Smooth muscle cell (in vitro differentiated cells): ENCODE results near the gene SRPK2. TPM values are rescaled to one million over a fixed set of nuclear protein-coding genes. Genes with fewer than 3 reads are reported as not detected.

ENCODE experiments used
- DNase-seq: peaks from one replicate; lab custom pipeline; 2025; ENCODE audit not compliant: unreplicated experiment; lab: John Stamatoyannopoulos, UW
- H2AFZ ChIP-seq: fragments of 200-600 bp; sonication (generic); 2 replicates; pipeline ENCODE4 v1.6.0; 2016; ENCODE audit warnings: antibody characterized with exemption, low read depth, mild to moderate bottlenecking
- H3F3A ChIP-seq: fragments of 200-600 bp; sonication (generic); 2 replicates; pipeline ENCODE4 v1.6.0; 2017; ENCODE audit warnings: antibody characterized with exemption, low read depth
- H3K27ac ChIP-seq: fragments of 200-600 bp; sonication (generic); 2 replicates; pipeline ENCODE4 v1.5.1; 2016; ENCODE audit warnings: low read depth, mild to moderate bottlenecking
- H3K27me3 ChIP-seq: fragments of 200-600 bp; sonication (generic); 2 replicates; pipeline ENCODE4 v1.6.1; 2016; ENCODE audit warnings: low read depth, mild to moderate bottlenecking
- H3K36me3 ChIP-seq: fragments of 200-600 bp; sonication (generic); 2 replicates; pipeline ENCODE4 v1.5.1; 2016; ENCODE audit warnings: low read depth
- H3K4me1 ChIP-seq: fragments of 200-600 bp; sonication (generic); 2 replicates; pipeline ENCODE4 v1.5.1; 2016; ENCODE audit warnings: low read depth
- H3K4me2 ChIP-seq: fragments of 200-600 bp; sonication (generic); 2 replicates; pipeline ENCODE4 v1.6.0; 2016; ENCODE audit warnings: mild to moderate bottlenecking
- H3K4me3 ChIP-seq: fragments of 200-600 bp; sonication (generic); 2 replicates; pipeline ENCODE4 v1.5.1; 2016; ENCODE audit warnings: mild to moderate bottlenecking
- H3K79me2 ChIP-seq: fragments of 200-600 bp; sonication (generic); 2 replicates; pipeline ENCODE4 v1.6.0; 2016; ENCODE audit warnings: low read depth, mild to moderate bottlenecking
- H3K9ac ChIP-seq: fragments of 200-600 bp; sonication (generic); 2 replicates; pipeline ENCODE4 v1.6.0; 2016; ENCODE audit warnings: low read depth
- H3K9me3 ChIP-seq: fragments of 200-600 bp; sonication (generic); replicated peaks from 2 replicates; pipeline ENCODE4 v1.5.1; 2016; ENCODE audit warnings: low read depth
- H4K20me1 ChIP-seq: fragments of 200-600 bp; sonication (generic); 2 replicates; pipeline ENCODE4 v1.6.0; 2016; ENCODE audit warnings: low read depth
- WGBS: methylation state at CpG from one replicate; pipeline ENCODE4 v1.1.7; 2016; ENCODE audit warnings: low lambda C conversion rate; 5-methylcytosine and 5-hydroxymethylcytosine counted together
- polyA plus RNA-seq: library from polyadenylated mRNA; unstranded; fragments of >200 nt; fragmentation: Nextera tagmentation; extraction: Ambion mirVana; gene quantifications from 2 replicates; pipeline ENCODE4 v1.2.1, GENCODE V29; 2016
- total RNA-seq: library from RNA; depleted of rRNA; stranded (reverse); fragments of >200 nt; gene quantifications from 2 replicates; pipeline ENCODE4 v1.2.3, GENCODE V29; 2014
- TF ChIP-seq, protein P1 (sequence below): fragments of 200-600 bp; sonication (generic); IDR thresholded peaks from 2 replicates; pipeline ENCODE4 v1.5.1; 2017; ENCODE audit warnings: borderline replicate concordance, mild to moderate bottlenecking, antibody characterized with exemption; ENCODE audit not compliant: insufficient read depth, poor library complexity, severe bottlenecking

SRPK2 gene
- total and polyA plus RNA-seq, 2 experiments from 2014 or later = 21.9 to 28.0 TPM

DNA sequence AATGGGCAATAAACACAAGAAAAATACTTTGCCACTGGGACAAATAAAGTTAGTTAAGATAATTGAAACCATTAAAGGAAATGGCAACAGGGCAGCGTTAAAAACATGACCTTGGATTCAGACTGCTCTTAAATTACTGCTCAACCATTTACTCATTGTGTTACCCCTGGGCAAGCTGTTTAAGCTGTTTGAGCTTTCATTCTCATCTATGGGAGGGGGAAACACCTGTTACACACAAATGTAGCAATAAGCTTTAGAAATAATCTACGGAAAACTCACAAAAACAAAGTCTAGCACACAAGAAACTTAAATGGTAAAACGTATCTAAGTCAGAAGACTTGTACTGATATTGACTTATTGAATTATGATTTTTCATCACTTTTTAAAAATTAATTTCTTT, 237.6 kb downstream of the SRPK2 start:
- no peaks in the 10 kb centered on the region for H3K27me3 ChIP-seq
- H2AFZ ChIP-seq = no peak overlapping the region
- no peaks in the 10 kb centered on the region for H4K20me1 ChIP-seq
- H3F3A ChIP-seq = no peaks in the 10 kb centered on the region
- H3K9ac ChIP-seq = no peak overlapping the region
- no peak for DNase-seq
- H3K79me2 ChIP-seq = no peaks in the 10 kb centered on the region
- no peak overlapping the region for H3K27ac ChIP-seq
- H3K4me3 ChIP-seq = no peak overlapping the region
- 96% methylated on average over 3 of the region's 3 CpGs for WGBS
- H3K4me2 ChIP-seq = no peak overlapping the region
- H3K9me3 ChIP-seq = no peaks in the 10 kb centered on the region
- H3K4me1 ChIP-seq = no peaks in the 10 kb centered on the region
- TF ChIP-seq, protein P1, sequence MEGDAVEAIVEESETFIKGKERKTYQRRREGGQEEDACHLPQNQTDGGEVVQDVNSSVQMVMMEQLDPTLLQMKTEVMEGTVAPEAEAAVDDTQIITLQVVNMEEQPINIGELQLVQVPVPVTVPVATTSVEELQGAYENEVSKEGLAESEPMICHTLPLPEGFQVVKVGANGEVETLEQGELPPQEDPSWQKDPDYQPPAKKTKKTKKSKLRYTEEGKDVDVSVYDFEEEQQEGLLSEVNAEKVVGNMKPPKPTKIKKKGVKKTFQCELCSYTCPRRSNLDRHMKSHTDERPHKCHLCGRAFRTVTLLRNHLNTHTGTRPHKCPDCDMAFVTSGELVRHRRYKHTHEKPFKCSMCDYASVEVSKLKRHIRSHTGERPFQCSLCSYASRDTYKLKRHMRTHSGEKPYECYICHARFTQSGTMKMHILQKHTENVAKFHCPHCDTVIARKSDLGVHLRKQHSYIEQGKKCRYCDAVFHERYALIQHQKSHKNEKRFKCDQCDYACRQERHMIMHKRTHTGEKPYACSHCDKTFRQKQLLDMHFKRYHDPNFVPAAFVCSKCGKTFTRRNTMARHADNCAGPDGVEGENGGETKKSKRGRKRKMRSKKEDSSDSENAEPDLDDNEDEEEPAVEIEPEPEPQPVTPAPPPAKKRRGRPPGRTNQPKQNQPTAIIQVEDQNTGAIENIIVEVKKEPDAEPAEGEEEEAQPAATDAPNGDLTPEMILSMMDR = no peak
- H3K36me3 ChIP-seq = no peaks in the 10 kb centered on the region

DNA sequence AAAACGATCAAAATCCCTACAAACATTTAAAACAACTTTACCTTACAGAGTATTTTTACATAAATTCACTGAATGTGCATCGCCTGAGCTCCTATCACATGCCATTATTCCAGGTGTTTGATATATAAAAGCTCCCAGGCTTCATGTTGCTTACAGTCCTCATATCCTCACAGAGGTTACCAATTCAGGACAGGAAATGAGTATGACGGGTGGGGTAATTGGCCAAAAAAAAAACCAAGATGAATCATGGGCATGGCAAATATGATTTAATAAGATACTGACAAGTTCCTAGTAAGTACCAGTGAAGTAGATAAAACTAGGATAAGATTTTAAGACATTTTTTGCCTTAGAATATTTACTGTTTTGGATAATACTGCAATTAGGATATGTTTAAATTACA, 238.9 kb downstream of the SRPK2 start:
- no peaks in the 10 kb centered on the region for H3K27me3 ChIP-seq
- H2AFZ ChIP-seq = no peak overlapping the region
- H3K4me1 ChIP-seq = no peaks in the 10 kb centered on the region
- no peak for DNase-seq
- H3K36me3 ChIP-seq = no peaks in the 10 kb centered on the region
- no peak overlapping the region for H3K27ac ChIP-seq
- no peaks in the 10 kb centered on the region for H4K20me1 ChIP-seq
- H3K9me3 ChIP-seq = no peaks in the 10 kb centered on the region
- no peaks in the 10 kb centered on the region for H3K79me2 ChIP-seq
- WGBS = 85% methylated on average over 3 of the region's 3 CpGs
- no peaks in the 10 kb centered on the region for H3F3A ChIP-seq
- H3K9ac ChIP-seq = no peak overlapping the region
- no peak overlapping the region for H3K4me3 ChIP-seq
- no peak overlapping the region for H3K4me2 ChIP-seq
- TF ChIP-seq, protein P1 = no peak

DNA sequence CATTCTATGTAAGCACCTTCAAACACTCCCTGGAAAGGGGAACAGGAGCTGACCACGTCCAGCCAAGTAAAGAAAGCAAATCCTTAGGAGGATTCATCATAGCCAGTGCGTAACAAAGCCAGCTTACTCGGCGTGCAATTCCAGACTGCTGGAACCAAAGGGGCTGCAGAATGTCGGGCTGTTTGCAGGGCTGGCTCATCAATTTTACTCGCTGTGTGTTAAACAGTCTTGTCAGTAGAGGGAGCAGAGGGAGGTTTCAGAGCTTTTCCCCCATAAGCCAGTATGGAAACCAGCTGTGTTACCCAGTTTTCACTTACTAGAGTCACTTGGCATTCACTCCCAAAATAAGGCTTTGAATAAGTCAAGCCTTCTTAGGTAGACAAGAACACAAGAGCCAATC, 247.7 kb downstream of the SRPK2 start:
- DNase-seq = no peak
- 40% methylated on average over 6 of the region's 6 CpGs for WGBS
- Histone ChIP-seq H3K4me3 (no peak overlapping the region), H3F3A (no peaks in the 10 kb centered on the region), H3K9me3 (no peaks in the 10 kb centered on the region), H3K4me1 (no peaks in the 10 kb centered on the region), H4K20me1 (peaks cover 30% of the 10 kb centered on the region), H3K36me3 (no peaks in the 10 kb centered on the region), H2AFZ (no peak overlapping the region), H3K79me2 (peaks cover 6% of the 10 kb centered on the region), H3K4me2 (no peak overlapping the region), H3K27me3 (no peaks in the 10 kb centered on the region), H3K27ac (no peak overlapping the region), H3K9ac (no peak overlapping the region)
- TF ChIP-seq, protein P1 = peak; percentile 24

DNA sequence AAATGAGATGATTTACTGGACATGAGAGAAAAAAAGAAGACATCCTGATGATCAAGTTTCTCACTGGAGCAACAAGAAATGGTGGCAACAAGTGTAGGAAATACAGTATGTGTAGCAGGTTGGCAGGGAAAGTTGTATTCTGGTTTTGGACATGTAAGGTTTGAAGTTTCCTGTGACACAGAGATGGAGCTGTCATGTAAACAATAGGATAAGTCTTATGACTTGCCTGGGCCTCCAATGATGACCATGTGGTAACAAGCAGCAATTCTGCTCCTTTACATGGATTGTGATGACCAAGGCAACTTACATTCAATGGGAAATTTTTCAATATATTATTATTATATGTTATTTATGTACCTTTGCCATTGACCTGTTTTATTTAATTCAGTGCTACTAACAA, 249.3 kb downstream of the SRPK2 start:
- H3K9ac ChIP-seq = no peak overlapping the region
- DNase-seq = no peak
- H3K4me2 ChIP-seq = no peak overlapping the region
- H2AFZ ChIP-seq = no peak overlapping the region
- H3K9me3 ChIP-seq = no peaks in the 10 kb centered on the region
- no peaks in the 10 kb centered on the region for H3K4me1 ChIP-seq
- H3F3A ChIP-seq = no peaks in the 10 kb centered on the region
- TF ChIP-seq, protein P1 = no peak
- no peaks in the 10 kb centered on the region for H3K36me3 ChIP-seq
- H3K79me2 ChIP-seq = peaks cover 8% of the 10 kb centered on the region
- peaks cover 46% of the 10 kb centered on the region for H4K20me1 ChIP-seq
- H3K27me3 ChIP-seq = no peaks in the 10 kb centered on the region
- H3K27ac ChIP-seq = no peak overlapping the region
- no peak overlapping the region for H3K4me3 ChIP-seq
